ENCODE measurements around the gene ENTPD1.

DNA sequence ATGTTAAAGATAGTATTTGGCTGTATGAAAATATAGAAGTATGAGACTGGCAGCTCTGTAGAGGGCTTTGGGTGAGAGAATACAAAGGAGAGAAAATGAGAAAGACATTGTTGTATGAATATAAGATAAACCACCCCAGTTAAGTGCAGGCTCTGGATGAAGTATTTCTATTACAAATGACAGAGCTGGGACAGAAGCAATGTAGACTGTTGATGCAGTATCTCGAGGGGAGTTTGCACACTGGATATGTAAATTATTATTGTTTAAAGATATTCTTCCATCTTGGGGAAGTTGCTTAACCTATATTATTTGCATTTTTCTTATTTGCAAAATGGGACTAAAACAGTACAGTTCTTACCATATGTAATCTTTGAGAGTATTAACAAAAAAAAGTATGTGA is 31.5 kb downstream of the ENTPD1 start:
- TF ChIP-seq CTCF (IDR thresholded peaks at IDR 0.05) (no peak), POLR2A (IDR thresholded peaks at IDR 0.05) (no peak)

Measured in thyroid gland (tissue), 4 donors.